Psoas muscle (tissue), 8 donors: ENCODE data around the gene ELOA. TPM values are rescaled to one million over a fixed set of nuclear protein-coding genes. Genes with fewer than 3 reads are reported as not detected.

Experiments used
- ATAC-seq, 4 donors: fragments of 200-7000 bp; cut with Tn5 transposase; one replicate each; pipeline ENCODE4 v1.9.1; 2020; ENCODE audit warnings: moderate library complexity in 3 of 4, mild to moderate bottlenecking in 2 of 4
- DNase-seq, 2 donors: peaks; one replicate each; pipeline ENCODE4 v3.0.0-alpha.2; 2020
- H3K27ac ChIP-seq: fragments of 200-600 bp; one replicate; pipeline ENCODE4 v1.8.0; 2022
- H3K27me3 ChIP-seq, 3 donors: fragments of 200-600 bp in 1 of 3; one replicate each; pipeline versions ENCODE4 v1.6.1 to v1.8.0; 2013 to 2022; ENCODE audit warnings: low read length in 2 of 3, mild to moderate bottlenecking in 2 of 3, moderate library complexity in 1 of 3; ENCODE audit not compliant: insufficient read depth in 3 of 3
- H3K36me3 ChIP-seq, 2 donors: fragments of 200-600 bp in 1 of 2; one replicate each; pipeline versions ENCODE4 v1.6.1 to v1.8.0; 2013 to 2022; ENCODE audit warnings: low read depth in 1 of 2, mild to moderate bottlenecking in 1 of 2, moderate library complexity in 1 of 2; ENCODE audit not compliant: insufficient read depth in 1 of 2
- H3K4me1 ChIP-seq: fragments of 200-600 bp; one replicate; pipeline ENCODE4 v1.8.0; 2022
- H3K4me3 ChIP-seq: fragments of 200-600 bp; one replicate; pipeline ENCODE4 v1.8.0; 2022; ENCODE audit warnings: mild to moderate bottlenecking
- H3K9me3 ChIP-seq: fragments of 200-600 bp; one replicate; pipeline ENCODE4 v1.8.0; 2022
- CTCF ChIP-seq: fragments of 200-600 bp; IDR thresholded peaks from one replicate; pipeline ENCODE4 v1.8.0; 2022; ENCODE audit warnings: antibody characterized with exemption
- WGBS, 3 donors: extraction: QIAGEN DNeasy Blood & Tissue Kit; methylation state at CpG; one replicate each; pipeline versions ENCODE4 v1.1.6 to v1.1.7; 2013; 5-methylcytosine and 5-hydroxymethylcytosine counted together
- intact Hi-C, 2 donors: fragments of 100-400 bp; cut with DNase I; formaldehyde crosslinking; loops; one replicate each; pipeline versions ENCODE4 v1.11.0 to v1.14.2; 2022
- polyA plus RNA-seq, 3 donors: library from polyadenylated mRNA; stranded (reverse); fragments of 200-250 nt; gene quantifications; one replicate each; pipeline ENCODE4 v1.2.3, GENCODE V29; 2013
- total RNA-seq, 4 donors: library from RNA; stranded (reverse); fragmentation: NEBNext Ultra II Directional in 2 of 4; extraction: Animal tissue kit (Norgen Biotek cat#: 25700) in 2 of 4; gene quantifications; one replicate each; pipeline versions ENCODE4 v1.2.1 to v1.2.4, GENCODE V29; 2021 to 2023
- donor health status: healthy with polysubstance abuse.
- donor health status: DM: no; HTN: no; CAD: no; lungs with moderate emphysema.
- donor health status: Bipolar disorder and iron deficiency.
- donor health status: healthy.
- donor health status: DM: yes; HTN: yes; CAD: no.
- donor health status: DM: no; HTN: no; CAD: no.
- donor health status: DM: no; HTN: no; CAD: no.
- donor health status: DM: yes; HTN: yes; CAD: no.

ELOA gene
- total and polyA plus RNA-seq, 7 donors, result 19.8 to 68.9 (median 50.5) TPM

GRCh38 chr1:23742670-23743286 lies 493 bp upstream of the ELOA start:
- peak in 1 of 2 donors; percentile 59 for DNase-seq
- peaks cover 2 to 7% of the 10 kb centered on the region in 2 donors for H3K36me3 ChIP-seq
- H3K4me1 ChIP-seq, result peaks cover 33% of the 10 kb centered on the region
- intact Hi-C loops, result loop anchor here (2.0 to 10.0 kb wide), 2 partner anchors 48 to 50 kb away; partner anchors contain the start of gene RPL11 (in 1 of the 2)
- peak overlapping the region; percentile 91 for H3K27ac ChIP-seq
- H3K9me3 ChIP-seq, result no peaks in the 10 kb centered on the region
- 10 to 15% (median 10%) methylated on average over 19 to 28 of the region's 28 CpGs for WGBS, 3 donors
- H3K4me3 ChIP-seq, result peak overlapping the region; percentile 91
- ATAC-seq, result peak; percentile 11 to 39 (median 32)
- H3K27me3 ChIP-seq, result no peaks in the 10 kb centered on the region
- TF ChIP-seq CTCF, result no peak

GRCh38 chr1:23745515-23745914 lies 2.2 kb downstream of the ELOA start:
- peak; percentile 37 for TF ChIP-seq CTCF
- Histone ChIP-seq H3K27ac (no peak overlapping the region), H3K4me1 (peaks cover 46% of the 10 kb centered on the region), H3K27me3 (no peaks in the 10 kb centered on the region), H3K9me3 (no peaks in the 10 kb centered on the region), H3K36me3 (peaks cover 2 to 24% of the 10 kb centered on the region in 2 donors), H3K4me3 (peak overlapping the region; percentile 91)
- no peak for DNase-seq
- WGBS, 3 donors, result 39 to 50% (median 43%) methylated on average over 1 of the region's 1 CpG
- intact Hi-C loops, result loop anchor here in 1 of 2 donors (10.0 kb wide), 1 partner anchor 51 kb away; the partner anchor contains the start of gene RPL11
- no peak for ATAC-seq

GRCh38 chr1:23748016-23748415 lies 4.7 kb downstream of the ELOA start:
- WGBS, 3 donors, result 56 to 74% (median 60%) methylated on average over 3 of the region's 3 CpGs
- intact Hi-C loops, result loop anchor here in 1 of 2 donors (10.0 kb wide), 1 partner anchor 53 kb away; the partner anchor contains the start of gene RPL11
- H3K36me3 ChIP-seq, result peaks cover 2 to 49% of the 10 kb centered on the region in 2 donors

GRCh38 chr1:23751050-23751814 lies 8.0 kb downstream of the ELOA start:
- H3K27me3 ChIP-seq, result no peaks in the 10 kb centered on the region
- DNase-seq (no peak), ATAC-seq (peak; percentile 57 to 78 (median 69))
- peak; percentile 48 for TF ChIP-seq CTCF
- 66 to 72% (median 66%) methylated on average over 11 of the region's 11 CpGs for WGBS, 3 donors
- H3K36me3 ChIP-seq, result peaks cover 15 to 82% of the 10 kb centered on the region in 2 donors
- no peak overlapping the region for H3K4me3 ChIP-seq
- intact Hi-C loops, result no loop called here
- peaks cover 24% of the 10 kb centered on the region for H3K4me1 ChIP-seq
- no peak overlapping the region for H3K27ac ChIP-seq
- no peaks in the 10 kb centered on the region for H3K9me3 ChIP-seq

More at GRCh38 chr1:23748016-23748415, 4.7 kb downstream of the ELOA start:
- TF ChIP-seq CTCF, result no peak
- Histone ChIP-seq H3K27me3 (no peaks in the 10 kb centered on the region), H3K4me3 (no peak overlapping the region), H3K27ac (no peak overlapping the region), H3K9me3 (no peaks in the 10 kb centered on the region), H3K4me1 (peaks cover 42% of the 10 kb centered on the region)
- ATAC-seq, result no peak
- DNase-seq, result no peak
